ENCODE measurements around the gene GNB1L. TPM values are rescaled to one million over a fixed set of nuclear protein-coding genes. Genes with fewer than 3 reads are reported as not detected.

Gene GNB1L
- total and polyA plus RNA-seq, 9 of the 15 experiments (the other 6 are each of a cell fraction or from before 2014, with no cell fraction given), result 0.56 to 50.5 (median 10.2) TPM

GRCh38 chr22:19815823-19816290, 38.8 kb downstream of the GNB1L start:
- peak overlapping the region; percentile 5 to 86; a peak in 3 of 4 replicates for H3K9ac ChIP-seq (ENCODE audit: insufficient read depth in 1 of 2, low read depth in 2 of 2, low read length in 2 of 2)
- no peak for FAIRE-seq
- H3K27ac ChIP-seq (ENCODE audit: extremely low read depth, low read depth, low read length), result no peak overlapping the region; the same call in 2 of the 3 replicates
- ChIA-PET CTCF (ENCODE audit: low intra/inter-chr PET ratio) (no interaction called here), POLR2A (interaction anchor here (0.6 to 2.0 kb wide), 10 partner anchors 9 to 1261 kb away, joined by 3 to 12 read pairs (median 4); no protein-coding TSS in a partner anchor)
- DNase-seq (ENCODE audit: extremely low read depth in 1 of 4, low spot score in 3 of 4), result no peak
- H3K36me3 ChIP-seq (ENCODE audit: control insufficient read depth, insufficient read depth, low read length), result no peaks in the 10 kb centered on the region
- H3K27me3 ChIP-seq (ENCODE audit: control insufficient read depth in 2 of 2, insufficient read depth in 2 of 2, low read length in 2 of 2), result no peaks in the 10 kb centered on the region
- H3K4me1 ChIP-seq (replicated peaks in 1 of 2; ENCODE audit: control insufficient read depth in 2 of 2, insufficient read depth in 2 of 2, low read length in 2 of 2), result peaks cover 22 to 72% of the 10 kb centered on the region in 2 experiments
- 80% methylated on average over 16 of the region's 16 CpGs for WGBS (ENCODE audit: insufficient coverage, low coverage, missing lambda C conversion rate)
- H4K20me1 ChIP-seq (replicated peaks; ENCODE audit: control insufficient read depth, insufficient read depth, low read length), result no peaks in the 10 kb centered on the region
- peak; percentile 5; the same call in 2 of the 3 replicates for ATAC-seq
- no peaks in the 10 kb centered on the region for H3K9me1 ChIP-seq (ENCODE audit: control insufficient read depth, insufficient read depth, low read length)
- peak overlapping the region; percentile 55 for H2AFZ ChIP-seq (ENCODE audit: low read depth, low read length)
- in situ Hi-C loops (cut with MboI) (no loop called here), intact Hi-C loops (cut with micrococcal nuclease) (loop anchor here (1.0 to 5.0 kb wide), 2 partner anchors 36 to 94 kb away; partner anchors contain the start of genes GNB1L and RTL10)
- no peaks in the 10 kb centered on the region for H3K79me2 ChIP-seq (ENCODE audit: control insufficient read depth, insufficient read depth, low read length)
- H3K4me2 ChIP-seq (ENCODE audit: insufficient read depth, low read length), result peak overlapping the region; percentile 41
- no peak overlapping the region for H3K4me3 ChIP-seq
- no peaks in the 10 kb centered on the region for H3K9me3 ChIP-seq (replicated peaks; ENCODE audit: control insufficient read depth, insufficient read depth, low read depth, low read length)
- no TSS peak for BruUV-seq (replicated peaks)
- TF ChIP-seq ZBTB7A (IDR thresholded peaks at IDR 0.05; ENCODE audit: borderline replicate concordance, control insufficient read depth, low read depth, low read length) (0 out of 2 replicates have a peak, but pooled peaks have one; percentile 13), E2F6 (IDR thresholded peaks at IDR 0.05; ENCODE audit: borderline replicate concordance in 1 of 2, extremely low read depth in 1 of 2, insufficient read depth in 1 of 2, insufficient read length in 1 of 2, low read depth in 1 of 2, low read length in 1 of 2, poor library complexity in 1 of 2, severe bottlenecking in 1 of 2) (peak in 1 of 2 experiments; percentile 49), ATF6 (CRISPR knock-in tag; IDR thresholded peaks at IDR 0.05) (no peak), ZNF232 (CRISPR knock-in tag; IDR thresholded peaks at IDR 0.05) (no peak), SMARCA5 (IDR thresholded peaks at IDR 0.05) (peak; percentile 32; the same call in 1 of the 2 replicates), DPF2 (IDR thresholded peaks at IDR 0.05) (0 out of 2 replicates have a peak, but pooled peaks have one; percentile 10), ID3 (CRISPR knock-in tag; IDR thresholded peaks at IDR 0.05) (no peak), ID3 (tag; IDR thresholded peaks at IDR 0.05) (peak; percentile 36; the same call in 1 of the 2 replicates), ASH1L (IDR thresholded peaks at IDR 0.05; ENCODE audit: borderline replicate concordance, low read depth, partially characterized antibody) (no peak), PHF20 (IDR thresholded peaks at IDR 0.05; ENCODE audit: partially characterized antibody) (peak; percentile 30), CBX3 (IDR thresholded peaks at IDR 0.05; ENCODE audit: borderline replicate concordance in 1 of 2, low read length in 2 of 2) (peak in 1 of 2 experiments; percentile 85; a peak in 1 of 3 replicates), JUND (IDR thresholded peaks at IDR 0.05; ENCODE audit: borderline replicate concordance, low read depth, low read length) (no peak), JUND (tag; IDR thresholded peaks at IDR 0.05; ENCODE audit: borderline replicate concordance, low read depth, low read length) (no peak), GATAD2A (IDR thresholded peaks at IDR 0.05) (peak; percentile 62; the same call in 1 of the 2 replicates)
